Stimulated activated CD4-positive, alpha-beta T cell treated with anti-CD3 and anti-CD28 coated beads, Interleukin-12 subunit alpha, Interleukin-12 subunit beta, amount 100 ng/mL, for 48 hours (primary cell): Measurements from ENCODE around the gene TMPRSS3.

Experiments used
- DNase-seq, 3 donors: peaks; one replicate each; pipeline ENCODE4 v3.0.0-alpha.2; 2020; ENCODE audit warnings: low read depth in 2 of 3, low spot score in 1 of 3

TMPRSS3 gene

GRCh38 chr21:42395905-42396651 is at the start of gene TMPRSS3:
Gene TMPRSS3, minus strand, starts transcription at chr21:42396052. Its CDS starts 635 bp downstream, at chr21:42395417.
- no peak for DNase-seq

- DNase-seq: no peak
Observed at GRCh38 chr21:42445311-42445710, 49.5 kb upstream of the TMPRSS3 start.

- no peak for DNase-seq
Observed at GRCh38 chr21:42444745-42445059, 48.9 kb upstream of the TMPRSS3 start.

- no peak for DNase-seq
Observed at GRCh38 chr21:42443876-42444744, 48.3 kb upstream of the TMPRSS3 start.

GRCh38 chr21:42443181-42443785 is 47.4 kb upstream of the TMPRSS3 start:
- DNase-seq: no peak

GRCh38 chr21:42441963-42442362 is 46.1 kb upstream of the TMPRSS3 start:
- DNase-seq: no peak

- no peak for DNase-seq
Observed at GRCh38 chr21:42440187-42440792, 44.4 kb upstream of the TMPRSS3 start.

GRCh38 chr21:42439284-42440186 is 43.7 kb upstream of the TMPRSS3 start:
- no peak for DNase-seq

GRCh38 chr21:42438316-42439205 is 42.7 kb upstream of the TMPRSS3 start:
- DNase-seq: no peak

GRCh38 chr21:42437786-42438185 is 41.9 kb upstream of the TMPRSS3 start:
- no peak for DNase-seq

GRCh38 chr21:42436914-42437313 is 41.1 kb upstream of the TMPRSS3 start:
- DNase-seq: no peak

GRCh38 chr21:42435833-42436232 is 40.0 kb upstream of the TMPRSS3 start:
- DNase-seq: no peak

- no peak for DNase-seq
Observed at GRCh38 chr21:42435401-42435800, 39.5 kb upstream of the TMPRSS3 start.

GRCh38 chr21:42434884-42435283 is 39.0 kb upstream of the TMPRSS3 start:
- DNase-seq: no peak

GRCh38 chr21:42433946-42434551 is 38.2 kb upstream of the TMPRSS3 start:
- no peak for DNase-seq

- DNase-seq: no peak
Observed at GRCh38 chr21:42432695-42433094, 36.8 kb upstream of the TMPRSS3 start.

- no peak for DNase-seq
Observed at GRCh38 chr21:42431196-42431595, 35.3 kb upstream of the TMPRSS3 start.

- no peak for DNase-seq
Observed at GRCh38 chr21:42430521-42430920, 34.7 kb upstream of the TMPRSS3 start.

GRCh38 chr21:42429856-42430255 is 34.0 kb upstream of the TMPRSS3 start:
- no peak for DNase-seq
